ENCODE results near the gene ASPSCR1. TPM values are rescaled to one million over a fixed set of nuclear protein-coding genes. Genes with fewer than 3 reads are reported as not detected.
A peak's percentile ranks its signal among the peaks of the same experiment; 100 is the strongest.

Gene ASPSCR1
- total and polyA plus RNA-seq, 2 donors = 18.0 to 28.6 TPM

DNA sequence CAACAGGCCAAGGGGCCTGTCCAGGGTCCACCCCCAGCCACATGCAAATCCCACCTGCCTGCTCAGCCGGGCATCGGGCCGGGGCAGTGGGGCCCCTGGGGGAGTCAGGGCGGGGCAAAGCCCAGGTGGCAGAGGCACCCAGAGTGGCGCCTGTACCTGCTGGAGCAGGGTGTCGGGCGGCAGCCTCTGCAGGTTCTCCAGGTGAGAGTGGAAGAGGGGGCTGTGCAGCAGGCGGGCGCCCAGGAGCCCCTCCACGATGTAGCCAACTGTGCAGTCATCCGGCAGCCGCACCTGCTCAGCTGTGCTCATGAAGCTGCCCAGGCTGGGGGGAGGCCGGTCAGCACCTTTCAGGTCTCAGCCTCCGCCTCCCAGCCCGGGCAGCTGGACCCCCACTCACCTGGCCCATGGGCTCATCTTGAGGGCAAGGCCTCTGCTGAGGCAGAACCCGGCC, 72.1 kb downstream of the ASPSCR1 start:
- H3K4me1 ChIP-seq (ENCODE audit: insufficient read depth) = peaks cover 2% of the 10 kb centered on the region
- WGBS = 93% methylated on average over 16 of the region's 16 CpGs
- peaks cover 2% of the 10 kb centered on the region for H3K36me3 ChIP-seq (ENCODE audit: insufficient read depth)
- no peak overlapping the region for H3K27ac ChIP-seq (ENCODE audit: low read depth)
- DNase-seq (ENCODE audit: extremely low spot score) = no peak
- H3K4me3 ChIP-seq (ENCODE audit: low read depth, low read length) = no peak overlapping the region

GRCh38 chr17:82050152-82050760, 72.8 kb downstream of the ASPSCR1 start:
- 87% methylated on average over 28 of the region's 28 CpGs for WGBS
- no peak for DNase-seq (ENCODE audit: extremely low spot score)
- peaks cover 2% of the 10 kb centered on the region for H3K4me1 ChIP-seq (ENCODE audit: insufficient read depth)
- peak overlapping the region; percentile 96 for H3K4me3 ChIP-seq (ENCODE audit: low read depth, low read length)
- peaks cover 2% of the 10 kb centered on the region for H3K36me3 ChIP-seq (ENCODE audit: insufficient read depth)
- no peak overlapping the region for H3K27ac ChIP-seq (ENCODE audit: low read depth)

DNA sequence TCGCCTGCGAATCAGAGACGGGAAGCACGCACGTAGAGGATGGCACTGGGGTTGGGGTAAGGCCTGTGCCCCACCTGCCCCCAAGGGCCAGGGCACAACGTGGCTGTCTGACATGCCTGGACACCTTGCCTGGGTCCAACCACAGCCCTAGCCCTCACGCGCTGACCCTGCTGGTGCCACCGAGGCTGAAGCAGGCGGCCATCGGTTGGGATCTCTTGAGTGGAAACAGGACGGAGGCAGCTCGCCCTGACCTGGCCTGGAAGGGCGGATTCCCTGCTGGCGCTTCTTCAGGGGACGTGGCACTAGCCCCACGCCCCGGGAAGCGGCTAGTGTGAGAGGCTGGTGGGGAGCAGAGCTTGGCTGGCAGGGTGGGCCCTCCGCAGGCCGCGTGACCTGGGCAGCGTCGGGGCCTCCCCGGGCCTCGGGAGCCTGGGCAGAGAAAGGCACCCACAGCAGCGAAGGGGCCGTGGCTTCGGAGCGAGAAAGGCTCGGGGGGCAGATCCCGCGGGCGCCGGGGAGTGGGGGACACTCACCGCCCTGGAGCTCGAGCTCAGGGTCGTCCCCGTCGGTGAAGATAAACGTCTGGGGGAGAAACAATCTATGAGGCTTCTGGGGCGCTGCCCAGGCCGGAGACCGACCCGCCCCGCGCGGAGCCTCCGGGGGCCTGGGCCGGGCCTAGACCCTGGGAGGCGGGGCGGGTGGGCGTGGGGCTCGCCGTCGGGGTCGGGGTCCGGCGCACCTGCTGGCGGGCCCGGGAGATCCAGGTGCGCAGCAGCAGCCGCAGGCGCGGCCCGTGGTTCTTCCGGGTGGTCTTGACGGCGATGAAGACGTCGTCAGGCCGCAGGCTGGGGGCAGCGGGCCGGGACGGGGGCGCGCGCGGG, 73.6 kb downstream of the ASPSCR1 start:
- whole genome bisulfite sequencing = 12% methylated on average over 79 of the region's 79 CpGs
- H3K4me3 ChIP-seq (ENCODE audit: low read depth, low read length) = peak overlapping the region; percentile 96
- peaks cover 2% of the 10 kb centered on the region for H3K4me1 ChIP-seq (ENCODE audit: insufficient read depth)
- no peak for DNase-seq (ENCODE audit: extremely low spot score)
- peaks cover 2% of the 10 kb centered on the region for H3K36me3 ChIP-seq (ENCODE audit: insufficient read depth)
- no peak overlapping the region for H3K27ac ChIP-seq (ENCODE audit: low read depth)

- peaks cover 2% of the 10 kb centered on the region for H3K4me1 ChIP-seq (ENCODE audit: insufficient read depth)
- H3K27ac ChIP-seq (ENCODE audit: low read depth) = no peak within 1 kb of the TSS
- H3K4me3 ChIP-seq (ENCODE audit: low read depth, low read length) = peak within 1 kb of the TSS; percentile 96
- under 1% methylated on average over 94 of the region's 94 CpGs for WGBS
- no peak for DNase-seq (ENCODE audit: extremely low spot score)
- peaks cover 4% of the 10 kb centered on the region for H3K36me3 ChIP-seq (ENCODE audit: insufficient read depth)
Observed at GRCh38 chr17:82051776-82052637, 74.6 kb downstream of the ASPSCR1 start, which contains the start of the genes GPS1 and RFNG. TSS of gene GPS1 (plus strand) at chr17:82051898. CDS start at chr17:82051932, 34 bp downstream. TSS of gene RFNG (minus strand) at chr17:82051811. CDS start at chr17:82051766, 45 bp downstream.

DNA sequence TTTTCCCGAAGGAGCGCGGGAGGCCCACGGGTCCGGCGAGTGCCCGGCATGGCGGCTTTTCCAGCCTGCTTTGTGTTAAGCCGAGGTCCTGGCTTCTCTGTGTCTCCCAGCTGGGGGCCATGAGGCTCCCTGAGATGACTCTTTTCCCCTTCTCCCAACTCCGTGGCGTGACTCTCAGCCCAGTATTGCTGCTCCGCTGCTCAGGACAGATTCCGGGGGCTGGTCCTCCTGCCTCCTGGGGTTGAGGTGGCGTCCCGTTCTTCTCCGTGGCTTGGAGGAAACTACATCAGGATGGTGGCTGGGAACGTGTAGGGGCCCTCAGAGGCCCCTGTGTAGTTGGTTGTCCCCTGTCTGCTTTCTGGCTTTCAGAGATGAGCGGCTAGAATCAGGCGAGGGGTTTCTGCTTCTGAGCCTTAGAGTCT, 75.2 kb downstream of the ASPSCR1 start:
- Histone ChIP-seq H3K27ac (ENCODE audit: low read depth) (no peak overlapping the region), H3K36me3 (ENCODE audit: insufficient read depth) (peaks cover 5% of the 10 kb centered on the region), H3K4me3 (ENCODE audit: low read depth, low read length) (peak overlapping the region; percentile 96), H3K4me1 (ENCODE audit: insufficient read depth) (peaks cover 2% of the 10 kb centered on the region)
- WGBS = 28% methylated on average over 19 of the region's 19 CpGs
- no peak for DNase-seq (ENCODE audit: extremely low spot score)

DNA sequence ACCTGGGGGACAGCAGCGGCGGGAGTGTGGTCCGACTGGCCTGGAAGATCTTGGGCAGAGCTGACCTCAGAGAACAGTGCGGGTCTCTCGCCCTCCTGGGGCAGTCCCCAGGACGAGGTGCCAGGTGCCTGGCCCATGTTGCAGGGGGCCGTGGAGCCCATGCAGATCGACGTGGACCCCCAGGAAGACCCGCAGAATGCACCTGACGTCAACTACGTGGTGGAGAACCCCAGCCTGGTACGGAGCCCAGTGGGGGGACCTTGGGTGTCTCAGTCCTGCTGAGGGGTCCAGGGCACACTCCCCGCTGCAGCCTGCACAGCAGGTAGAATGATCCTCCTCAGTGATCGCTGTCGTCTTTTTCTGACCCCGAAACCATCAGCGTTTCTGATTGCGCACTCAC, 75.7 kb downstream of the ASPSCR1 start:
- Histone ChIP-seq H3K4me1 (ENCODE audit: insufficient read depth) (peaks cover 2% of the 10 kb centered on the region), H3K36me3 (ENCODE audit: insufficient read depth) (peaks cover 5% of the 10 kb centered on the region), H3K27ac (ENCODE audit: low read depth) (no peak overlapping the region), H3K4me3 (ENCODE audit: low read depth, low read length) (no peak overlapping the region)
- DNase-seq (ENCODE audit: extremely low spot score) = no peak
- WGBS = 92% methylated on average over 19 of the region's 19 CpGs

DNA sequence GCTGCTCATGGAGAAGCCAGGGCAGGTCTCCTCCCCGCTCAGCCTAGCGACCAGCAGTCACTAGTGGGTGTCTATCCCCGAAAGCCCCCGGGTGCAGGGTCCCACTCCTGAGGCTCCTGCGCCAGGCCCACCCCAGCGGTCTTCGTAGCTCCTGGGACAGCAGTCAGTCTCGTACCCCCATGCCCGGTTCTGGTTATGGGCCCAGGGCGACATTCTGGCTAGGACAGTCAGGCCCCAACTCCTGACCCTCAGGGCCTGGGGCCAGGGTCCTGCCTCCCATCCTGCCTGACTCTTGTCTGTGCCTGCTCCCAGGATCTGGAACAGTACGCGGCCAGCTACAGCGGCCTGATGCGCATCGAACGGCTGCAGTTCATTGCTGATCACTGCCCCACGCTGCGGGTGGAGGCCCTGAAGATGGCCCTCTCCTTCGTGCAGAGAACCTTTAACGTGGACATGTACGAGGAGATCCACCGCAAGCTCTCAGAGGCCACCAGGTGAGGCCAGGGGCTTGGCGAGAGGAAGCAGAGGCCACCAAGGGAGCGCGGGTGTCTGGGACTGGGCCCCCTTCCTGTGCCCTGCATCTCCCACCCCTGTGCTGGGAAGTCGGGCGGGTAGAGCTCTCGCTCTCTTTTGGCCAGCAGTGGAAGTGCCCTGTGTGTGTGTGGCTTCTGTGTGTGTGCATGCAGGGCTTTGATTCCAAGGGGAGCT, 76.3 kb downstream of the ASPSCR1 start:
- peaks cover 2% of the 10 kb centered on the region for H3K4me1 ChIP-seq (ENCODE audit: insufficient read depth)
- DNase-seq (ENCODE audit: extremely low spot score) = no peak
- no peak overlapping the region for H3K27ac ChIP-seq (ENCODE audit: low read depth)
- H3K4me3 ChIP-seq (ENCODE audit: low read depth, low read length) = no peak overlapping the region
- 92% methylated on average over 28 of the region's 28 CpGs for WGBS
- peaks cover 5% of the 10 kb centered on the region for H3K36me3 ChIP-seq (ENCODE audit: insufficient read depth)

GRCh38 chr17:82054351-82055022, 77.1 kb downstream of the ASPSCR1 start:
- DNase-seq (ENCODE audit: extremely low spot score) = no peak
- 90% methylated on average over 38 of the region's 38 CpGs for WGBS
- Histone ChIP-seq H3K4me1 (ENCODE audit: insufficient read depth) (peaks cover 2% of the 10 kb centered on the region), H3K36me3 (ENCODE audit: insufficient read depth) (peaks cover 5% of the 10 kb centered on the region), H3K4me3 (ENCODE audit: low read depth, low read length) (no peak overlapping the region), H3K27ac (ENCODE audit: low read depth) (no peak overlapping the region)

GRCh38 chr17:82055023-82055964, 77.9 kb downstream of the ASPSCR1 start:
- H3K36me3 ChIP-seq (ENCODE audit: insufficient read depth) = peaks cover 6% of the 10 kb centered on the region
- H3K4me1 ChIP-seq (ENCODE audit: insufficient read depth) = peaks cover 2% of the 10 kb centered on the region
- WGBS = 84% methylated on average over 26 of the region's 26 CpGs
- H3K4me3 ChIP-seq (ENCODE audit: low read depth, low read length) = no peak overlapping the region
- no peak for DNase-seq (ENCODE audit: extremely low spot score)
- no peak overlapping the region for H3K27ac ChIP-seq (ENCODE audit: low read depth)

DNA sequence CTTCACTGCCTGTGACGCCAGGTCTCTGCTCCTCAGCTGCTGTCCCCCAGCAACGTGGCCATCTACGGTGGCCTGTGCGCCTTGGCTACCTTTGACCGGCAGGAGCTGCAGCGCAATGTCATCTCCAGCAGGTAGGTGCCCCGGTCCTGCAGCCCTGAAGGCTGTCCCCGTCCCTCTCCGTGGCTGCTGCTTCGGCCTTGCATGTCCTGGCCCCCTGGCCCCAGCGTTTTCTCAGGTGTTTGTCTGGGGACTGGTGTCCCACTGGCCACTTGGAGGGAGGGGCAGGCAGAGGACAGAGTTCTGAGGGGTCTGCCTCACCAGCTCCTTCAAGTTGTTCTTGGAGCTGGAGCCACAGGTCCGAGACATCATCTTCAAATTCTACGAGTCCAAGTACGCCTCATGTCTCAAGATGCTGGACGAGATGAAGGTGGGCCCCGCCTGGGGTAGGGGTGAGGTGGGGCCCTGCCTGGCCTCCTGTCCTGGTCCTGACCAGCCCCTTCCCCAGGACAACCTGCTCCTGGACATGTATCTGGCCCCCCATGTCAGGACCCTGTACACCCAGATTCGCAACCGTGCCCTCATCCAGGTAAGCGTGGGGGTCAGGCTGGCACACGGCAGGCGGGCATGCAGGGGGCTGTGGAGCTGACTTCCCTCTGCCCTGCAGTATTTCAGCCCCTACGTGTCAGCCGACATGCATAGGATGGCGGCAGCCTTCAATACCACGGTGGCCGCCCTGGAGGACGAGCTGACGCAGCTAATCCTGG, 78.7 kb downstream of the ASPSCR1 start:
- no peak for DNase-seq (ENCODE audit: extremely low spot score)
- H3K4me1 ChIP-seq (ENCODE audit: insufficient read depth) = peaks cover 2% of the 10 kb centered on the region
- WGBS = 88% methylated on average over 28 of the region's 28 CpGs
- no peak overlapping the region for H3K4me3 ChIP-seq (ENCODE audit: low read depth, low read length)
- no peak overlapping the region for H3K27ac ChIP-seq (ENCODE audit: low read depth)
- H3K36me3 ChIP-seq (ENCODE audit: insufficient read depth) = peaks cover 6% of the 10 kb centered on the region

Measured in urinary bladder (tissue), 4 donors.